Right kidney (tissue), 1 donor: ENCODE data around the gene NFKBIE.

ENCODE experiments used
- DNase-seq: peaks from one replicate; pipeline ENCODE4 v3.0.0-alpha.2; 2016

The NFKBIE gene

DNA sequence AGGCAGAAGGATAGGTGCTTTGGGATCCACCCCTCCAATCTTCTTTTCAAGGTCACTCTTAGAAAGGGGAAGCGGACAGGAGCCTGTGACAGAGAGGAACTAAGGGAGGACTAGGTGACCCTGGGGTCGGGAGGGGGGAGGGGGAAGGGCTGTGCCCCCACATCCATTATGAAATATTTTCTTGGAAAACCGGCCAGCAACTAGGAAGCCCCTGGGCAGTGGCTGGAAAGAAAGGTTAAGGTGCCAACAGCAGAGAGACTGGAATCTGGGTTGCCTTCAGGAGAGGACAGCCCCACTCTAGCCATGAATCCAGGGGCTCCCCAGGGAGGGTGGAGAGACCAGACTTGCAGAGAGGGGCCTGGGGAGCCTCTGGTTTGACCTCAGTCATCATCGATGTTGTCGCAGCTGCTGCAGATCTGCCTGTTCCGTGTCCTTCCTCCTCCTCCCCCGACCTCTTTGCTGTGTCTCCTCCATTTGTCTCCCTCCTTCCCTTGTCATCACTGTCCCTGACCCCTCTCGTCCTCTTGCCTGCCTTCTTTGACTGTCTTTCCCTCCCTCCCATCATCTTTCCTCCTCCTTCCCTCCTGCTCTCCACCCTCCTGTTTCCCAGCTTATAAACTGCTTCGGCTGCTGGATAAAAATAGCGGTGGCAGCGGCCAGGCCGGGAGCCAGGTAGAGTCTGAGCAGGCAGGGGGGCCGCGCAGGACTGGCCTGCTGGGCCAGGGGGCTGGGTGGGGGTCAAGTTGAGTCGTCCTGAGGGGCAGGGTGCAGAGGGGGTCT, 38.8 kb downstream of the NFKBIE start:
- DNase-seq: peak; percentile 44

DNA sequence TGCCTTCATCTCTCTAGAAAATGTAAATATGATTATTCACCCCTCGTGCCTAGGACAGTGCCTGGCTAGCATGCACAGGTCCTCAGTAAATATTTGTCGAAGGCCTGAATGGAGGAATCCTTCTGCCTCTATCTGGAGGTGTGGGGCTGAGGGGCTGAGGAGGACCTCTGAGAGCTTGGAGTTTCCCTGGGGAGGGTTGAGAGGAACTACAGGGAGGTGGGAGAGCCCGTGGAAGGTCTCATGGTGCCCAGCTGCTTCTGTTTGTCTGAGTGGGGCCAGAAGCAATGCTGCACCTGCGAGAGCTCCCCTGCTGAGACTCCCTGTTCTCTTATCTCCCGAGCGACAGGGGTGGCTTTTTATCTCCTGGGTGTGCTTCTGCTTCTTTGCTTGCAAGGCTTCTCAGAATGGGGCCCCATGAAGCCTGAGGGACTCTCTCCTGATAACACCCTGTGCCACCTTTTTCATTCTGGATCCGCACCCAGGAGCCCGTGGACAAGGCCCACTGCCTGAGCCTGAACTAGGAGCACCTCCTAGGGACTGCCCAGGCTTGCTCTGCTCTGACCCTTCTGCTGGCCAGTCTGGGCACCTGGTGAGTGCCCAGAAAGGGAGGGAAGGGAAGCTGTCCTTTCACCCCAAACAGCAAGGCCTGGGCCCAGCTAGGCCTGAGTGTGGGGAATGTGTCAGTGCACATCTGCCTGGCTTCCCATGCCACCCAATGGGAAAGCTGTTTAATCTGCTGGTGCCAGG, 39.6 kb downstream of the NFKBIE start:
- DNase-seq: no peak

DNA sequence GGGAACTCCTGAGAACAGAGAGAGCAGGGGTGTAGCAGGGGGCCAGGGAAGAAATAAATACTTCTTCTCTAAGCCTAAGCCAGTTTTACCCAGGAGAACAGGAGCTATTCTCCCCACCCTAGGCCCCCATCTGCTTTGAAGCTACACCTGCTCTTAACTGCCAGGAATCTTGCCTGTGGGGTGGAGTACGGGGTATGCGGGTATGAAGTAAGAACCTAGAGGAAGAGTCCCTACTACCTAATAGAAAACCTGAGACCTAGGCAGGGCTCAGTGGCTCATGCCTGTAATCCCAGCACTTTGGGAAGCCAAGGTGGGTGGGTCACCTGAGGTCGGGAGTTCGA, 40.4 kb downstream of the NFKBIE start:
- no peak for DNase-seq

DNA sequence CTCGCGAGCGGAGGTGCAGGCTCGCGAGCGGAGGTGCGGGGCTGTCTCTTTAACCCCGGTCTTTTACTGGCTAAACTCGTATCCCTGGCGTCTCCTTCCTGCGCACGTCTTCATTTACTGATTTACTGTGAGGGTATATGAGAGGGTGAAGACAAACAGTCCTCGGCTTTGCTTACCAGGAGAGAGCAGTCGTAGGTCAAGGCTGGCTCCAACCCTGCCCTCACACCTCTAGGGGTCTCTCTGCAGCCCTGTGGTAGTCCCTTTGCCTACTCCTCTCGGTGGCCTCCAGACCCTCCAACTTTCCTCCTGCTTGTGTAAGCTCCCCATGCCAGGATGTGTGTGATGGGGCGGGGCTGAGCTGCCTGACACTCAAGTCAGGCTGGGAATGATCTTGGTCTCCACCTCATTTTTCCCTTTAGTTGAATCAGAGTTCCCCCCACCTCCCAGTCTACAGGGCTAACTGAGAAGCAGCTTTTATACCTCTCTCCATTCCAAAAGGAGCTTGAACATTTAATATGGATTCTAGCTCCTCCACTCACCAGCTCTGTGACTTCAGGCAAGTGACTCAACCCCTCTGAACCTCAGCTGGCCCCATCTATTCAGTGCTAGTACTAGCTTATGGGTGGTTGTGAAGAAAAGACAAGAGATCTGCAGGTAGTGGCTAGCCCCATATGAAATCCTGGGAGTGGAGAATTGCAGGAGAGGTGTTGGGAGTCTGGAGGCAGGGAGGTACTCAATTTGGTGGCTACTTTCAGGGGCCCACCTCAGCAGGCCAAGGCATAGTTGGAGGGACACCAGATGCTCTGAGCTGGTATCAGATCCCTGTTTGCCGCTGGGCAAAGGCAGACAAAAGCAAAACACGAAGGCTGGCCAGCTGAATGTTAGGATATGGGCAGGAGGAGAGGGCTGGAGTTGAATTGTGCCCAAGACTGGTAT, 41.1 kb downstream of the NFKBIE start:
- DNase-seq: no peak

DNA sequence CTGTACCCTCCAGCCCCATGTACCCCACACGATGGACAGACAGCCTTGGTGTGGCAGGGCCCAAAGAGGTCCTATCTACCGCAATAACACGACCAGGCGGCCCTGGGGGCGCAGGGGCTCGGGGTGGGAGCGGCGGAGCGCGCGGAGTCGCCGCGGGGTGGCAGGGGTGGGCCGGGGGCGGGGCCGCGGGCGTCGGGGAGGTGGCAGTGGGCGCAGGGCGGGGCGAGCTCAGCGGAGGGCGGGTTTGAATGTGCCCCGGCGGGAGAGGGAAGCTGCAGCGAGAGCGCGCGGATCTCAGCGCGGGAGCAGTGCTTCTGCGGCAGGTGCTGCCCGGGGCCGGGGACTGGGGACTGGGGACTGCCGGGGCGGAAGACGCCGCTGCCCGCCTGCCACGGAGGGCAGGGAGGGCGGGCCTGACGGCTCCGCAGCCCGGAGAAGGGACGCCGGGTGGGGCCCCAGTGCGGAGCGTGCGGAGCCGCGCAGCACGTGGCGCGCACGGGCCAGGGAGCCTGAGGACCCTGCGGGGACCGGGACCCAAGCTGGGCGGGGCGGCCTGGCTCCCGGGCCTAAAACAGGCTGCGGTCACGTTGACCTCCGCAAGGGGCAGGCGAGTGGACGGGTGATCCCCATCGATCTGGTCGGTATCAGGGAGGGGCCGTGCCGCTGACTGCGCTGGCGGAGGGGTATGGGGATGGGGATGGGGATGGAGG, 41.9 kb downstream of the NFKBIE start, which contains the start of gene SLC29A1:
SLC29A1 (plus strand) TSS at position 277 of the 710 bp plus-strand sequence. CDS start 3,719 bp downstream, outside the sequence.
- DNase-seq: peak; percentile 63

DNA sequence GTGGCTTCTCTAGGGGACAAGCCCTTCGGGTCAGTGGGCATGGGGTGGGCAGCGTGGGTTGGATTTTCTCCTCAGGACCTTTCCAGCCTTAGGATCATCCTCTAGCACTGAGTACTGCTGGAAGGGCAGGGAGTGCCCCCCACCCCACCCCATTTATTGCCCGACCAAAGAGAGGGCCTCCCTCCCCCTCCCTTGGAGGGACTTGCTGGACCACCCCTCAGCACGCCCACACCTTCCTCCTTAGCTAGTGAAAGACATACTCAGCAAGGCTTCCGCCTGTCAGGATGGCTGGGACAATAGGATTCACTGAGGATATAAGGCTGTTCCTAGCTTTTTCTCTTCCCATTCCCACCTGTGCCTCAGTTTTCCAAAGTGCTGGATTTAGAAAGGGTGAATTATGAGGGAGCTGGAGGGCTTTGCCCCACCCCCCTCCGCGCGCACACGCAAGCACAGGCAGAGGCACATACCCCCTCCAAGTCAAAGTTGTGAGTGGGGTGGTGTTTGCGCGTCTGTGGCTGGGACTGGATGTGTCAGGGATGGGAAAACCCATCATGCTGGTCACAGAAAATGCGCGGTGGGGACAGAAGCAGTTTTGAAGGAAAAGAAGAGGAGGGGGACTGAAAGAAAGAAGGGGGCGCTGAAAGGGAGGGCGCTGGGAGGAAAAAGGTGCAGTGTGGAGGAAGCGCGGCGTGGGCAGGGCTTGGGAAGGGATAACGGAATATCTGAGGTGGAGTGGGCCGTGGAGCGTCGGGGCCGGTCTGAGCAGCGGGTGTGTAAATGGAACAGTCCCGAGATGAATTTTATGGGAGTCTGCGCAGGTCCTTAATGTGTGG, 42.6 kb downstream of the NFKBIE start:
- peak; percentile 62 for DNase-seq

DNA sequence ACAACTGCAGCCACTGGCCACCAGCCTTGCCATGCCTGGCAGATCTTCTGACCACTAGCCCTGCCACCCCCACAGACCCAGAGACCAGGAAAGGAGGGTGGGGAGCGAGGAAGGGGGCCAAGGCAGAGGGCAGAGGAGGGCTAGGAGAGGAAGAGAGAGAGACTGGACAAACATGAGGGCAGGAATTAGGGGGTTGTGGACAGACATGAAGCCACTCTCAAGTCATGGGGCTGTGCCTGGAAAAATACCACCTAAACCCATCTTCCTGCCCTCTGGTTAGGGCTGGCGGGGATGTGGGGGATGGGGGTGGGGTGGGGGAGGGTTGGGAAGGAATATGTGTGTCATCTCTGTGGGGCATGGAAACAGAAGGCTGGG, 43.4 kb downstream of the NFKBIE start:
- no peak for DNase-seq

DNA sequence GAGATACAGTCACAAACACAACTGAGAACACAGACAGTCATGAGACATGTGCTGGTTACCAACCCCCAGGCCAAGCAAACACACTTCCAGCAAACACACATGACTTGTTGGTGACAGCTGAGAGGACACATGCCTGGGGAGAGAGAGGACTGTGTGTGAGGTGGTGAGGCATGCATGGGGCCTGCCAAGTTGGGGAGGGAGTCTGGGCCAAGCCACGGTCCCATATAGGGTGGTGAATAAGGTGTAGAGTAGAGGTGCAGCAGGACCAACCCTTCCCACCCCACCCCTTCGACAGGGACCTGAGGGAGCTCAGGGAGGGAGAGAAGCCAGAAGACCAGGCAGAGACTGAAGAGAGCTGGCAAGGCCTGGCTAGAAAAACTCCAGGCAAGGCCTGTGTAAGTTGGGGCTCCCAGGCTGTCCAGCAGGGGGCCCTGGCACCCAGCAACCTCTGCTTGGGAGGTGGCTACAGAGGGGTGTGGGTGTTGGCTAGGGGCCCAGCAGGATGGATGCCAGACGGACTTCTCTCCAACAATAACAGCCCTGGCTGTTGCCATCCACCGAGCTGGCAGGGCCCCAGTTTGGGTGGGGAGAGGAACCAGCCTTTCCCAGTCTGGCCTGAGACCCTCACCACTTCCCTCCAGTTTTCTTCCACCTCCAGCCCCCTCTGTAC, 43.9 kb downstream of the NFKBIE start:
- DNase-seq: peak; percentile 58

DNA sequence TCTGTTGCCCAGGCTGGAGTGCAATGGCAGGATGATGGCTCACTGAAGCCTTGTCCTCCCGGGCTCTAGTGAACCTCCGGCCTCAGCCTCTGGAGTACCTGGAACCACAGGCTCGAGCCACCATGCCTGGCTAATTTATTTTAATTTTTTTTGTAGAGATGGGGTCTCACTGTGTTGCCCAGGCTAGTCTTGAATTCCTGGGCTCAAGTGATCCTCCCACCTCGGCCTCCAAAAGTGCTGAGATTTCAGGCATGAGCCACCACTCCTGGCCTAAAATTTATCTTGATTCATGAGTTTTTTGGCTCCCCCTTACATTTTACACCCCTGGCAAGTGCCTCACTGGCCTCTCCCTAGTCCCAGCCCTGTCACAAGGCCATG, 44.4 kb downstream of the NFKBIE start:
- DNase-seq: no peak

DNA sequence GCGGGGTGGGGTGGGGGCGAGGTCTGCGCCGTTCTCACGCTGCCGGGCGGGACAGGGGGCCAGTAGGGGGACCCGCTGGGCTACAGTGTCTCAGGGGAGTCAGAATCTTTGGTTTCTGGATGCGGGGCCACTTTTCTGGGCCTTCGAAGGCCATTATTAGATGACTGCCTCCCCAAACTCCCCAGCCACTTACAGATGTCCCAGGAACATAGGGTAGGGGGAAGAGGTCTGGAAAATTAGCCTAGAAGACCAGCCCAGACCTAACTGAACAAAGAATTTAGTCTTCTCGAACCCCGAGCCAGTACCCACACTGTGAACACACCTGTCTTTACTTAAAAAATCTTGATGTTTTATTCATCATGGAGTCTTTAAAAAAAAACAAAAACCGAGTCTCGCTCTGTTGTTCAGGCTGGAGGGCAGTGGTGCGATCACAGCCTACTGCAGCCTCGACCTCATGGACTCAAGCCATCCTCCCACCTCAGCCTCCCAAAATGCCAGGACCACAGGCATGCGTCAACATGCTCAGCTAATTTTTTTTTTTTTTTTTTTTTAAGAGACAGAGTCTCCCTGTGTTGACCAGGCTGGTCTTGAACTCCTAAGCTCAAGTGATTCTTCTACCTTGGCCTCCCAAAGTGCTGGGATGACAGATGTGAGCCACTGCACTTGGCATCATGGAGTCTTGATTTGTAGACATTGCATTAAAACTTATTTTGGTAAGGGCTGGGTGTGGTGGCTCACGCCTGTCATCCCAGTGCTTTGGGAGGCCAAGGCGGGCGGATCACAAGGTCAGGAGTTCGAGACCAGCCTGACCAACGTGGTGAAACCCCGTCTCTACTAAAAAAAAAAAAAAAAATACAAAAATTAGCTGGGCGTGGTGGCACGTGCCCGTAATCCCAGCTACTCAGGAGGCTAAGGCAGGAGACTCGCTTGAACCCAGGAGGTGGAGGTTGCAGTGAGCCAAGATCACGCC, 45.3 kb downstream of the NFKBIE start:
- DNase-seq: no peak

DNA sequence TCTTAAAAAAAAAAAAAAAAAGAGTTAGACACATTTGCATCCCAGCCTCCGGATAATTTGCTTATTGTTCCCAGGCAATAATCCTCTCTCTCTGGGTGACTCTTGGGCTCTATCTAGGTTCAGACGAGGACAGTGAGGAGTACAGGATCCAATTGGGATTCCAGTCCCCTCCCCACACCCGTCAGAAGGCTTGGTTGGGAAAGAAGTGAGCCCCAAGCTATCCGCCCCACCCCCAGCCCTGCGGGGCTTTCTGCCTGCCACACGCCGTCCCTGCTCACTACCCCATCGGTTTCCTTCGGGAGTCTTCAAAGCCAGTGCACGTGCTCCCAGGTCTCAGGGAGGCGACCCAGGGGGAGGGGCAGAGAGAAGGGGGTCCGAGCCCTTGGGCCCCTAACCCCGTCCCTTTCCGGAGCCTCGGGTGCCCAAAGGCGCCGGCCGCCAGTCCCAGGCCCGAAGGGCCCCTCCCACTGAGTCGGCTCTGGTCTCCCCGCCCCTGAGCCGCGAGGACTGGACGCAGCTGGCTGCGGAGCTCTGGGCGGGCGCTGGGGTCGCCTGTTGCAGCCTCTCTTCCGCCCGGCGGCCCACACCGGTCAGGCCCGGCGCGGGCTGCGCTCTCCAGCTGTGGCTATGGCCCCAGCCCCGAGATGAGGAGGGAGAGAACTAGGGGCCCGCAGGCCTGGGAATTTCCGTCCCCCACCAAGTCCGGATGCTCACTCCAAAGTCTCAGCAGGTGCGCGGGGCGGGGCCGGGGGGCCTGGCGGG, 46.1 kb downstream of the NFKBIE start:
- DNase-seq: peak; percentile 91

DNA sequence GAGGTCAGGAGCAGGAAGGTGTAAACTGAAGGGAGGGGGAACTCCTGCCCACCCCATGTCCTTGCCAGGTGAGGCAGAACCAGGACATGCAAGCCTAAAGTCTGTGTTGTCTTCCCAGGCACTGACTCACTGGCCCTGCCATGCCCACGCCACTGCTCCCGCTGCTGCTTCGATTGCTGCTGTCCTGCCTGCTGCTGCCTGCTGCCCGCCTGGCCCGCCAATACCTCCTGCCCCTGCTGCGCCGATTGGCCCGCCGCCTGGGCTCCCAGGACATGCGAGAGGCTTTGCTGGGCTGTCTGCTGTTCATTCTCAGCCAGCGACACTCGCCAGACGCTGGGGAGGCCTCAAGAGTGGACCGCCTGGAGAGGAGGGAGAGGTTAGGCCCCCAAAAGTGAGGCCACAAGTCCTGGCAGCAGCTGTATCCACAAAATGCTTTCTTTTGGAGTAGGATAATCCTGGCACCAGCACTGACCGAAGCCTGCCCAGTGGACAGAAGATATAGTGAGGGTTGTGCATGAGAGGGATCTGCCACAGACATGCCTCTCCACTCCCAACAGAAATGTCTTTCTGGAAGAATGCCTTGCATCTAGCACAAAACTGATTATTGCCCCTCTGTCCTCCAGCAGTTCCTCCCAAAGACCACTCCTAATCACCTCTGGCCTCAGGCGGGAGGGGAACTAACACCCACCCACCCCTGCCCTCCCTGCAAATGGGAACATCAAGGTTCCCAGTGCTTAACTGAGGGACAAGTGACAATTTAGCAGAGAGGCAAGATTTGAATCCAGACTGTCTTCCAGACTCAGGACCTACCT, 47.8 kb downstream of the NFKBIE start:
- DNase-seq: no peak

DNA sequence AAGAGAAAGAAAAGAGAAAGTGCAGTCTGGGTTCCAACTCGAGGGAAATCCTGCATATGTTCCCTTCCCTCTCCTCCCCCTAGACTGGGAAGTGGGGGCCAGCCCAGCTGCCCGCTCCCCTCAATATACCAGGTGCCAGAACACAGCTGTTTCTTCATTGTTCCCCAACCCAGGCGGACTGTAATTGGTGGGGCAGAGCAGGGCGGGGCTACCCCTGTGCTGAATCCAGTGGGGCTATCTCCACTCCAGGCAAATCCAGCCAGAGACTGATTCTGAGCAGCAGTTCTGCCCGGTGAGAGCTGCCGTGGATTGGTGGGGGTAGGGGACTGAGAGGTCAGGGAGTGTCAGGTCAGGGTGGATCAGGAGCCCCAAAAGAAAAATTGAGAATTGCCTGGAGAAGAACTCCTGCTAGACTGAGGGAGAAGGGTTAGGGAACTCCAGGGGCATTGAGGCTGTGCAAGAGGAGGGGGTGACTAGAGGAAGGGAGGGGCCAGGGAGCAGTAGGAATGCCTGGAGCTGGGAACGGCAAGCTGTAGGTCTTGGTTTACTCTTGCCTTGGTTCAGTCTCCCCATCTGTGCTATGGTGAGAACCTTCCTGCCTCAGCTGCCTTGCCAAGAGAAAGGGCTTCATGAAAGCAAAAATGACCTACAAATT, 48.5 kb downstream of the NFKBIE start, which contains the start of gene MYMX:
MYMX (plus strand) TSS at position 250 of the 655 bp plus-strand sequence. CDS start 546 bp downstream, outside the sequence.
- no peak for DNase-seq

DNA sequence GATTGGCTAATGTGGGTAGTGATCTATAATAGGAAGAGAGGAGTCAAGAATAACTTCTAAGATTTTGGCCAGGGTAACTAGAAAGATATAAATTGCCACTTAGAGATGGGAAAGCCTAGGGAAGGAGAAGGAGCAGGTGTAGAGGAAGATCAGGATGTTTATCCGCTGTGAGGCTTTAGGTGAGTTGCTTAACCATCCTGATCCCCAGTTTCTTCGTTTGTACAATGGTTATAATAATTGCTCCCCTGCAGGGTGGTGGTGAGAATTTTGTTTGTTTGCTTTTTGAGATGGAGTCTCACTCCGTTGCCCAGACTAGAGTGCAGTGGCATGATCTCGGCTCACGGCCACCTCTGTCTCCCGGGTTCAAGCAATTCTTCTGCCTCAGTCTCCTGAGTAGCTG, 51.0 kb downstream of the NFKBIE start:
- no peak for DNase-seq

DNA sequence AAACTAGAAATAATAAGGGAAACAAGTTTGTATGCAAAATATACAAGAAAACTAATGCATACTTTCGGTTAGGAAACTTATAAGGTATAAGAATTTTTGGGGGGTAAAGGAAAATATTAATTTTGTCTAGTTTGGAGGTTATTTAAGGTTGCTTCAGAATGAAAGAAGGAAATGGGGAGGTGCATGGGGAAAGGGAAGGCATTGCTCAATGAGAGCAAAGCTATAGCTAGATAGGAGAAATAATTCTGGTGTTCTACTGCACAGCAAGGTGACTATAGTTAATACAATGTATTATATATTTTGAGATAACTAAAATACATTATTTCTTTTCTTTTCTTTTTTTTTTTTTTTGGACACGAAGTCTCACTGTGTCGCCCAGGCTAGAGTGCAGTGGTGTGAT, 54.1 kb downstream of the NFKBIE start:
- DNase-seq: no peak
